Measurements from ENCODE around the gene KIRREL2. TPM values are rescaled to one million over a fixed set of nuclear protein-coding genes. Genes with fewer than 3 reads are reported as not detected.
"Not testable (repeated sequence)": the region's sequence is repeated elsewhere in the genome, so short reads cannot be mapped to it uniquely, and the experiment has no call there.

KIRREL2 gene
- total RNA-seq, 4 donors from 2014 or later: not detected

GRCh38 chr19:35890113-35890650, 33.5 kb downstream of the KIRREL2 start:
- H3K27ac ChIP-seq: no peak overlapping the region
- TF ChIP-seq CTCF (IDR thresholded peaks at IDR 0.05) (no peak), POLR2AphosphoS5 (IDR thresholded peaks at IDR 0.05) (no peak), POLR2A (IDR thresholded peaks at IDR 0.05) (no peak), EP300 (IDR thresholded peaks at IDR 0.05; ENCODE audit: low read depth) (no peak)
- in situ Hi-C loops (cut with MboI; ENCODE audit: low pct_ligation_motif_present in 1 of 4, low pct_unique_long_range_greater_than_20kb in 1 of 4, low sequenced_read_pairs in 3 of 4) (no loop called here), intact Hi-C loops (cut with DNase I; ENCODE audit: low total_unique reads) (no loop called here)
- DNase-seq: no peak
- no peaks in the 10 kb centered on the region for H3K27me3 ChIP-seq
- no peak overlapping the region for H3K4me3 ChIP-seq
- 95% methylated on average over 12 of the region's 13 CpGs; no CpG with 5 or more reads in 1 of the 2 donors for WGBS, 2 donors (ENCODE audit: low coverage in 1 of 2)
- H3K9me3 ChIP-seq: no peaks in the 10 kb centered on the region
- H3K4me1 ChIP-seq: no peaks in the 10 kb centered on the region
- peaks cover 0 to 37% (median 14%) of the 10 kb centered on the region in 4 donors for H3K36me3 ChIP-seq

GRCh38 chr19:35891819-35892218, 35.1 kb downstream of the KIRREL2 start:
- DNase-seq; H3K4me3 ChIP-seq; H3K9me3 ChIP-seq; H3K27me3 ChIP-seq; intact Hi-C loops (cut with DNase I; ENCODE audit: low total_unique reads); H3K27ac ChIP-seq; in situ Hi-C loops (cut with MboI; ENCODE audit: low pct_ligation_motif_present in 1 of 4, low pct_unique_long_range_greater_than_20kb in 1 of 4, low sequenced_read_pairs in 3 of 4); H3K4me1 ChIP-seq: not testable (repeated sequence)
- WGBS, 2 donors (ENCODE audit: low coverage in 1 of 2): 96 to 100% methylated on average over 1 to 3 of the region's 3 CpGs
- H3K36me3 ChIP-seq: peaks cover 0 to 45% (median 19%) of the 10 kb centered on the region in 4 donors

- Histone ChIP-seq H3K27ac (no peak overlapping the region), H3K4me1 (peaks cover 9 to 12% (median 10%) of the 10 kb centered on the region in 4 donors), H3K4me3 (no peak overlapping the region), H3K36me3 (peaks cover 0 to 28% (median 12%) of the 10 kb centered on the region in 4 donors), H3K27me3 (no peaks in the 10 kb centered on the region), H3K9me3 (no peaks in the 10 kb centered on the region)
- intact Hi-C loops (cut with DNase I; ENCODE audit: low total_unique reads): no loop called here
- DNase-seq: no peak
- in situ Hi-C loops (cut with MboI; ENCODE audit: low pct_ligation_motif_present in 1 of 4, low pct_unique_long_range_greater_than_20kb in 1 of 4, low sequenced_read_pairs in 3 of 4): no loop called here
- TF ChIP-seq POLR2A (IDR thresholded peaks at IDR 0.05) (no peak), CTCF (IDR thresholded peaks at IDR 0.05) (no peak)
- 94% methylated on average over 2 of the region's 2 CpGs; no CpG with 5 or more reads in 1 of the 2 donors for WGBS, 2 donors (ENCODE audit: low coverage in 1 of 2)
Observed at GRCh38 chr19:35894342-35894741, 37.6 kb downstream of the KIRREL2 start.

GRCh38 chr19:35895911-35896642, 39.4 kb downstream of the KIRREL2 start:
- Histone ChIP-seq H3K4me1 (peaks cover 9 to 16% (median 12%) of the 10 kb centered on the region in 4 donors), H3K4me3 (no peak overlapping the region), H3K27me3 (no peaks in the 10 kb centered on the region), H3K9me3 (no peaks in the 10 kb centered on the region), H3K36me3 (peaks cover 0 to 15% (median 7%) of the 10 kb centered on the region in 4 donors), H3K27ac (no peak overlapping the region)
- WGBS, 2 donors (ENCODE audit: low coverage in 1 of 2): 88% methylated on average over 21 of the region's 21 CpGs; no CpG with 5 or more reads in 1 of the 2 donors
- in situ Hi-C loops (cut with MboI; ENCODE audit: low pct_ligation_motif_present in 1 of 4, low pct_unique_long_range_greater_than_20kb in 1 of 4, low sequenced_read_pairs in 3 of 4) (no loop called here), intact Hi-C loops (cut with DNase I; ENCODE audit: low total_unique reads) (no loop called here)
- DNase-seq: no peak
- TF ChIP-seq EP300 (IDR thresholded peaks at IDR 0.05; ENCODE audit: low read depth) (no peak), CTCF (IDR thresholded peaks at IDR 0.05) (no peak), POLR2A (IDR thresholded peaks at IDR 0.05) (no peak), POLR2AphosphoS5 (IDR thresholded peaks at IDR 0.05) (no peak)

Measured in transverse colon (tissue), 4 donors.